GM19372 (cell line): Measurements from ENCODE around the gene BNIP5.

ENCODE experiments used
- ATAC-seq: cut with Tn5 transposase; IDR thresholded peaks from one replicate; pipeline ENCODE4 v1.9.1; 2021; ENCODE audit warnings: mild to moderate bottlenecking, low read depth, moderate library complexity; ENCODE audit not compliant: unreplicated experiment

BNIP5 gene

DNA sequence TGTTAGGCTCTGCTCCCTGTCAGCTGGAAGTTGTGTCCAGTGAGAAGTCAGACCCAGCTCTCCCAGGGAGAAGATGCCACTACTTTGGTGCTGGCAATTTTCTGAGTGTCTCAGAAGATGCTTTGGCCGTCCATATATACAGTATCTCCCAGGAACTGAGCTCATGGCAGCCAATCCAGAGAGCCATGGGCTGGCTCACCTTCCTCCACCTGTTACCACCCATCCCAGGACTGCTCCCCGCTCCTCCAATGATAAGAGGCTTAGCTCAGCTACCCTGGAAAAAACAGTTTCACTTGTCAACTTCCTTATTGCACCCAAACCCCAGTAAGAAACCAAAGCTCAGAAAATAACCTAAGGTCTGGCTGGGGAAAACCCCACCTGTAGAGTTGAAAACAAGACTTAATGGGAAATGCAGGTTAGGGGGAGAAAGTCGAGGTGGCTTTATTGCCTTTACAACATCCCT is at the start of gene BNIP5:
Gene BNIP5, minus strand, starts transcription at position 110 of the 463 bp plus-strand sequence. CDS start 6,198 bp downstream, outside the sequence.
- ATAC-seq, result no peak

GRCh38 chr6:36384095-36384494 is 47.4 kb upstream of the BNIP5 start:
- no peak for ATAC-seq

- no peak for ATAC-seq
These were observed 46.9 kb upstream of the BNIP5 start for GRCh38 chr6:36383606-36384005.

- ATAC-seq, result no peak
These were observed 46.3 kb upstream of the BNIP5 start for GRCh38 chr6:36382976-36383375.

DNA sequence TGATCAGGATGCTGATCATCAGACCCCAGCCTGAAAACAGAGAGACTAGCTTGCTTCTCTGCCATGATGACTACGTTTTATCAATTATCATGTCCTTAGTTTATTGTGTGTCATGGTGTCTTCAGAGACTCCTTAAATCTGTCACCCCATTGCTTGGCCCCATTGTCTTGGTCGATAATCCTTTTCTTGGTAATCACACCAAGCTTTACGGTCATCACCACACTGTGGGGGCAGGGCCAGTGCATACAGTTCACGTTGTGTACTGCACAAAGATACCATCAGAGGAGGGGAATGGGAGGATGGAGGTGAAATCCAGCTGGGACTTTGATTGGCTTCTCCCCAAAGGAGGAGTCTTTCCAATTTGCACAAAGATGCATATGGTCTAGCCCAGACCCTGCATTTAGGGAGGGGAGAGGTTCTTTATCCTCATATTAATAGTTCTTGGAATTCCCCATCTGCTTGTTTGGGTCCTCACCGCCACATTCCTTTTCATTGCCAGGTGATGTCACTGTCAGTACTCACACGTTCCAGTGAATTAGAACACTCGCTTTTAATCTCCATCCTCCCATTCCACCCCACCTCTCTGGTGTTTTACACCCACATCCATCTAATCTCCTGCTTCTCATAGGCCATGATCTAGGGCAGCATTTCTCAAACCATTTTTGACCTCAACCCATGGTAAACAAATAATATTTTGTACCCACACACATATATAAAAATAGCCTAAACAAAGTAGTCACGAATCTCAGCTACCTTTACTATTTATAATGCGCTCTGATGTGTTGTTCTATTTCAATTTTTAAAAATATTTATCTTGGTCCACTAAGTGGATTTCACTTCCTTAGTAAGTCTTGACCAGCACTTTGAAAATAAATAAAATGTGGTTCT is 45.1 kb upstream of the BNIP5 start:
- ATAC-seq, result no peak

GRCh38 chr6:36380166-36380565 is 43.5 kb upstream of the BNIP5 start:
- ATAC-seq, result no peak

DNA sequence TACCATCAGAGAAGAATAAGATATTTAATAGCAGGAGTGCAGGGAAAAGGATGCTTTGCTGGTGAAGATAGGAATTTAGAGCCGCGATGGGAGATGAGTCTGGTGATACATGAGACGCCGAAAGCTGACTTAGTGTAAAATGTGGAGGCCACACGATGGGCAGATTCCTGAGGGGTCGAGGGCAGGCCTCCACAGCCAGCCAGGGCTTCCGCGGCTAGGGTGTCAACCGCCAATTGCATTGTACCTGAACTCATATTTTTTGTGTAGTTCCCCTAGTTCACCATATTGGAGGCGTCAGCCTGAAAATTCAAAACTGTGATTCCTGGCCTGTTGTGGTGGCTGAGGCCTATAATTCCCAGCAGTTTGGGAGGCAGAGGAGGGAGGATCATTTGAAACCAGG is 42.2 kb upstream of the BNIP5 start:
- ATAC-seq, result no peak

DNA sequence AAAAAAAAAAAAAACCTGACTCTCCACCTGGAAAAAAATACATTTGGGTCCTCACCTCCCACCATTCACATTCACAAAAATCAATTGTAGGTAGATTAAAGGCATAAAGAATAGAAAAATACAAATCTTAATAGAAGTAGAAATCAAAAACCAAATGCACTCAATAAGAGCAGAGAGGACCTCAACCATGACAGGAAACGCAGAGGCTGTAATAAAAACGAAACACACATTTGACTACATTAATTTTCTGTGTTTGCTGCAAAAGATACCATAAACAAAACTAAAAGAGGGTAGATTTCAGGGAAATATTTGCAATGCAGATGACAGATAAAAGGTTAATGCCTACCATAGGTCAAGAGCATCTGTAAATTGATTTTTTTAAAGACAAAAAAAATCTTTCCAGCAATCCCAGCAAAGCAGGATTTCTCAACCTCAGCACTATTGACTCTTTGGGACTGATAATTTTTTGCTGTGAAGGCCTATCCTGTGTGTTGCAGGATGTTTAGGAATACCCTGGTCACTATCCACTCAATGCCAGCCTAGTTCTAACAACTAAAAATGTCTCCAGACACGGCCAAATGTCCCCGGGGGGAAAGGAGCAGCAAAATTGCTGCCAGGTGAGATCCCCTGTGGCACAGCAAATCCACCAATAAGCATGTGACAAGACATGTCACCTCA is 41.7 kb upstream of the BNIP5 start:
- ATAC-seq, result no peak

DNA sequence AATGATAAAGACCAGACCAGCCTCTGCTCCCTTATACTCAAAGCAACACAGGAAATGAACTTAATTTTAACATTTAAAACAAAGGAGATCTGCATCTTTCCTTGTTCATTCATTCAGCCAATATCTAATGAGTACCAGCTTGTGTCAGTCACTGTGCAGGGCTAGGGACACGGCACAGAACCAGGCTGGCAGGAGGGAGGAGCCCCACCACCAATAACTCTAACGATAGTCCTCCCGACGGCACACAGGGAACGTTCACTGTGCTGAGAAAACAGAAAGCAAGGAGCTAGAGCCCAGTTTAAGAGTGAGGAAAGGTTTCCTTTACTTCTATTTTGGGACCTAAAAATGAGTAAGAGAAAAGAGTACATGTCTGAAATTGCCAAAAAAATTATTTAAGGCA is 40.9 kb upstream of the BNIP5 start:
- ATAC-seq, result no peak

- ATAC-seq, result no peak
These were observed 40.1 kb upstream of the BNIP5 start for GRCh38 chr6:36376742-36377141.

GRCh38 chr6:36376183-36376582 is 39.5 kb upstream of the BNIP5 start:
- ATAC-seq, result no peak

GRCh38 chr6:36375644-36376155 is 39.0 kb upstream of the BNIP5 start:
- no peak for ATAC-seq

GRCh38 chr6:36374972-36375371 is 38.3 kb upstream of the BNIP5 start:
- ATAC-seq, result no peak

DNA sequence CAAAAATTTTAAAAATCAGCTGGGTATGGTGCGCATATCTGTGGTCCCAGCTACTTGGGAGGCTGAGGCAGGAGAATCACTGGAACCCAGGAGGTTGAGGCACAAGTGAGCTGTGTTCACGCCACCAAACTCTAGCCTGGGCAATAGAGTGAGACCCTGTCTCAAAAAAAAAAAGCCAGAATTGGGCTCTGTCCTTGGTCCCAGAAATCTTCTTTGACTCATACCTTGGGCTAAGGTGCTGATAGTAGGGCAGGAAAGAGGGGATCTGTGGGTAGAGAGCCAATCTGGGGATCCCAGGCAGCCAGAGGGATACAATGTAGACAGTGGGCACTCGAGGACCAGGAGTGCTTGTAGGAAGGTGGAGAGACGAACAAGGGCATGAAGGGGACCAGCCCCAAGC is 37.5 kb upstream of the BNIP5 start:
- no peak for ATAC-seq

GRCh38 chr6:36373368-36374019 is 36.8 kb upstream of the BNIP5 start:
- no peak for ATAC-seq

DNA sequence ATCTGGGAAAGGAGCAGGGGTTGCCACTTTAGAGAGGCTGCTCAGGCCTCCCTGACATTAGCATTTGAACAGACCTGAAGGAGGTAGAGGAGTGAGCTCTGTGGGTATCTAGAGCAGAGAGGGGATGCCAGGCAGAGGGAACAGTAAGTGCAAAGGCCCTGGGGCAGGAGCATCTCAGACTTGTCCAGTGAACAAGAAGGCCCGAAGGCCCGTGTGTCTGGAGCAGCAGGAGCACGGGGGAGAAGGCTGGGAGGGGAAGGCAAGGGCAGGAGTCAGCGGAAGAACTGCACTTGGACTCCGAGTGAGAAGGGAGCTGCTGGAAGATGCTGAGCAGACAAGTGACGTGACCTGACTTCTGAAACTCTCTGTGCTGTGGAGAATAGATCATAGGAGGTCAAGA is 35.4 kb upstream of the BNIP5 start:
- no peak for ATAC-seq

GRCh38 chr6:36371211-36371610 is 34.5 kb upstream of the BNIP5 start:
- ATAC-seq, result no peak

- ATAC-seq, result no peak
These were observed 34.0 kb upstream of the BNIP5 start for GRCh38 chr6:36370638-36371037.

GRCh38 chr6:36368921-36369865 is 32.5 kb upstream of the BNIP5 start:
- no peak for ATAC-seq

DNA sequence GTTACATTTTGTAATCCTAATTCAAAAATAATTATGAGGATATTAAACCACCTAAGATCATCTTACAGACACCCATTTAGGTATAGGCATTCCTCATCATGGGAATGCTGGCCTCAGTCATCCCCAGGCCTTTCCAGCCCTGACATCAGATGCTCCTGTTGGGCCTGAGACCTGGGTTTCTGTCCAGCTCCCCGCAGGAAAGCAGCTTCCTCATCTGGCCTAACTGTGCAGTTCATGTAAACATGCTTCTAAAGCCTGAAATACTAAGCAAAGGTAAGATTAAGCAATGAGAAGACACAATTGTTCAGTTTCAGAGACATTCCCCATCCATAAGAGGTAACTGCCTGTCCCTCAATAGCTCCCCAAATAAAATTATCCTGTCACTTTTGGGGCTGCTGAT is 31.7 kb upstream of the BNIP5 start:
- ATAC-seq, result no peak
